ENCODE results near the gene ZNF627. TPM values are rescaled to one million over a fixed set of nuclear protein-coding genes. Genes with fewer than 3 reads are reported as not detected.

The ZNF627 gene
- total RNA-seq, 1 experiment from 2014 or later: 11.4 TPM

DNA sequence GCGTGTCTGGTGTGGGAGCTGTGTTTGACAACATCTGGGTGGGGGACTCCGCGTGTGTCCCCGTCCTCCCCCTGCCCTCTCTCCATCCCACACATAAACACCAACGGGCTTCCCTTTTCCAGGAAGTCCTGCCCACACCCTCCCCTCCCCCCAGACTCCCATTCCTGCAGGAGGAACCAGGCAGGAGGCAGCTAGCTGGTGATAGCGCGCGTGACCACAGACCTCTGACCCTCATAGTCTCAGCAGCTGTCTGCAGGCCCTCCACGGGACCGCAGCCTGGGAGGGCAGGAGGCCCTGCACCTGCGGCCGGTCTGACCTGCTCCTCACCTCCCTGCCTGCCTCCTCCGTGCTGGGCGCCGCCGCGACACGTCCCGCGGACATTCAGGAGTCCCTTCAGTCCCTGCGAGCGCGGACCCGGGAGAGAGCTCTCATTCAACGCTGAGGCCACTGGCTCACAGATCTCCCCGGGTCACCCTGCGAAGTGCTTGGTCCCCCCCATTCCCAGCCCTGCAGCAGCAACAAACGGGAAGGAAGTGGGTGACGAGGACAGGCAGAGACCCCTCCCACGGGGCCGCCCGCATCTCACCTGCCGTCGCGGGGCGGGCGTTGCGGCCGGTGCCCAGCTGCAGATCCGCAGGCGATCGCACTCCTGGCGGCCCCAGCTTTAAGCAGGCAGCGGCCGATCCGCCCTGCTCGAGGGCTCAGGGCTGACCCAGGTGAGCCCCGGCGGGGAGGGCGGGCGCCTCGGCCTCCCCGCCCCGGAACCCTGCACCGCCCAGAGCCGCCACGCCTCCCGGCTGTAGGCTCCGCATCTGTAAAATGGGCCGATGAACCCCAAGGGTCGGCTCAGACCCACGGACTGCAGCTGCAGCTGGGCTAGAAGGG, 18.8 kb upstream of the ZNF627 start:
- Histone ChIP-seq H3K79me2 (ENCODE audit: low read depth) (no peaks in the 10 kb centered on the region), H4K20me1 (ENCODE audit: insufficient read depth) (no peaks in the 10 kb centered on the region), H3K27ac (no peak overlapping the region), H3F3A (ENCODE audit: insufficient read depth, low read depth) (no peaks in the 10 kb centered on the region; the same call in 1 of the 2 replicates), H2AFZ (no peak overlapping the region), H3K4me3 (no peak overlapping the region), H3K9me2 (ENCODE audit: insufficient read depth) (no peaks in the 10 kb centered on the region), H3K4me2 (no peak overlapping the region), H3K9me3 (ENCODE audit: insufficient read depth, low read depth) (no peaks in the 10 kb centered on the region), H3K27me3 (ENCODE audit: insufficient read depth, low read depth) (no peaks in the 10 kb centered on the region), H3K4me1 (replicated peaks; ENCODE audit: insufficient read depth) (no peaks in the 10 kb centered on the region), H3K36me3 (ENCODE audit: low read depth) (no peaks in the 10 kb centered on the region)
- intact Hi-C loops (cut with micrococcal nuclease; ENCODE audit: unreplicated experiment): no loop called here
- TF ChIP-seq EZH2 (IDR thresholded peaks at IDR 0.05; ENCODE audit: low read depth): no peak
- CTCF ChIA-PET: interaction anchor here (0.7 kb wide), 1 partner anchor 375 kb away, joined by 4 read pairs; no protein-coding TSS in a partner anchor
- POLR2A ChIA-PET (ENCODE audit: unreplicated experiment): no interaction called here
- BruUV-seq (replicated peaks): no TSS peak
- DNase-seq: peak in 1 of 2 experiments; percentile 17

DNA sequence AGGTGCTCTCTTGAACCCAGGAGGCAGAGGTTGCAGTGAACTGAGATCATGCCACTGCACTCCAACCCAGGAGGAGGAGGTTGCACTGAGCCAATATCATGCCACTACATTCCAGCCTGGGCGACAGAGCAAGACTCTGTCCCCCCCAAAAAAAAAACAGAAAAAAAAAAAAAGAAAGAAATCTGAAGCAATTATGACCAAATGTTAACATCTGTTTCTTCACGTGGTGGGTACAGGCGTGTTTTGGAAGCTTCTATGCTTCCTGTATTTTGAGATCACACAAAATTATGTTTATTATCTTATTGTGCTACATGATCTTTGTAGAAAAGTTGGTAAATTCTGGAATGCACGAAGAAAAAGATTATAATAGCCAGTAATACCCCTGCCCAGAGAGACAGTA, 17.2 kb upstream of the ZNF627 start:
- H3K4me3 ChIP-seq: no peak overlapping the region
- ChIA-PET POLR2A (ENCODE audit: unreplicated experiment) (no interaction called here), CTCF (no interaction called here)
- TF ChIP-seq EZH2 (IDR thresholded peaks at IDR 0.05; ENCODE audit: low read depth): no peak
- TF ChIP-seq CTCF (conservative IDR thresholded peaks at IDR 0.05): no peak
- no peaks in the 10 kb centered on the region for H3K9me3 ChIP-seq (ENCODE audit: insufficient read depth, low read depth)
- no peaks in the 10 kb centered on the region for H3K4me1 ChIP-seq (replicated peaks; ENCODE audit: insufficient read depth)
- H3K27ac ChIP-seq: no peak overlapping the region
- H3K79me2 ChIP-seq (ENCODE audit: low read depth): no peaks in the 10 kb centered on the region
- no peak overlapping the region for H3K4me2 ChIP-seq
- no peak for DNase-seq
- no peaks in the 10 kb centered on the region for H4K20me1 ChIP-seq (ENCODE audit: insufficient read depth)
- H3K36me3 ChIP-seq (ENCODE audit: low read depth): no peaks in the 10 kb centered on the region
- no peak overlapping the region for H2AFZ ChIP-seq
- H3K27me3 ChIP-seq (ENCODE audit: insufficient read depth, low read depth): no peaks in the 10 kb centered on the region
- no peaks in the 10 kb centered on the region for H3K9me2 ChIP-seq (ENCODE audit: insufficient read depth)
- intact Hi-C loops (cut with micrococcal nuclease; ENCODE audit: unreplicated experiment): no loop called here
- BruUV-seq (replicated peaks): no TSS peak
- H3F3A ChIP-seq (ENCODE audit: insufficient read depth, low read depth): no peaks in the 10 kb centered on the region; the same call in 1 of the 2 replicates

DNA sequence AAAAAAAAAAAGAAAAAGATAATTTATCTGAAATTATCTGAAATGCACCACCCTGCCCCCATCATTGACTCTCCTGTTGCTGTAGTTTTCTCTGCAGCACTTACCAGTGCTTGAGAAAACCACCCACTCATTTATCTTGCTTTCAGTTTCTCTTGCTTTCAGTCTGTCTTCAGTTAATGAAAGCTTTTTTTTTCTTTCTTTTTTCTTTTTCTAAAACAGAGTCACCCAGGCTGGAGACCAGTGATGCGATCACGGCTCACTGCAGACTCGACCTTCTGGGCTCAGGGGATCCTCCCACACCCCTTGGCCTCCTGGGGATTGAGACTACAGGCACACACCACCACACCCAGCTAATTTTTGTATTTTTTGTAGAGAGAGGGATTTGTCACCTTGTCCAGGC, 15.5 kb upstream of the ZNF627 start:
- Histone ChIP-seq H2AFZ (no peak overlapping the region), H3K36me3 (ENCODE audit: low read depth) (no peaks in the 10 kb centered on the region), H3K27me3 (ENCODE audit: insufficient read depth, low read depth) (no peaks in the 10 kb centered on the region), H4K20me1 (ENCODE audit: insufficient read depth) (no peaks in the 10 kb centered on the region), H3F3A (ENCODE audit: insufficient read depth, low read depth) (no peaks in the 10 kb centered on the region; the same call in 1 of the 2 replicates), H3K27ac (no peak overlapping the region), H3K9me3 (ENCODE audit: insufficient read depth, low read depth) (no peaks in the 10 kb centered on the region), H3K4me3 (no peak overlapping the region), H3K9me2 (ENCODE audit: insufficient read depth) (no peaks in the 10 kb centered on the region), H3K4me1 (replicated peaks; ENCODE audit: insufficient read depth) (no peaks in the 10 kb centered on the region), H3K79me2 (ENCODE audit: low read depth) (no peaks in the 10 kb centered on the region), H3K4me2 (no peak overlapping the region)
- BruUV-seq (replicated peaks): no TSS peak
- POLR2A ChIA-PET (ENCODE audit: unreplicated experiment): interaction anchor here (0.6 kb wide), 1 partner anchor 22 kb away, joined by 7 read pairs; no protein-coding TSS in a partner anchor
- TF ChIP-seq EZH2 (IDR thresholded peaks at IDR 0.05; ENCODE audit: low read depth) (no peak), CTCF (conservative IDR thresholded peaks at IDR 0.05) (no peak)
- no peak for DNase-seq
- CTCF ChIA-PET: no interaction called here
- intact Hi-C loops (cut with micrococcal nuclease; ENCODE audit: unreplicated experiment): no loop called here
